Thoracic aorta (tissue), 2 donors: ENCODE data around the gene CDKAL1. TPM values are rescaled to one million over a fixed set of nuclear protein-coding genes. Genes with fewer than 3 reads are reported as not detected.

Source experiments
- ATAC-seq: fragments of 150-250 bp; one replicate; pipeline ENCODE4 v1.8.0; 2017; ENCODE audit warnings: low read depth; ENCODE audit not compliant: insufficient number of reproducible peaks, low FRiP score
- DNase-seq: peaks from one replicate; pipeline ENCODE4 v3.0.0-alpha.2; 2020; ENCODE audit warnings: low spot score
- H3K27ac ChIP-seq, 2 donors: fragments of 200-600 bp; sonication (generic); 1 replicate in 1 of 2; 2 replicates in 1 of 2; pipeline ENCODE4 v1.5.1; 2016; ENCODE audit warnings: mild to moderate bottlenecking in 2 of 2, moderate library complexity in 2 of 2
- H3K27me3 ChIP-seq: fragments of 200-600 bp; sonication (generic); replicated peaks from 2 replicates; pipeline ENCODE4 v1.6.0; 2016; ENCODE audit warnings: mild to moderate bottlenecking; ENCODE audit not compliant: insufficient read depth
- H3K36me3 ChIP-seq: fragments of 200-600 bp; sonication (generic); one replicate; pipeline ENCODE4 v1.5.1; 2016
- H3K4me1 ChIP-seq, 2 donors: fragments of 200-600 bp; sonication (generic); 1 replicate in 1 of 2; 2 replicates in 1 of 2; pipeline versions ENCODE4 v1.5.1 to v1.6.0; 2016; ENCODE audit warnings: low read depth in 2 of 2, mild to moderate bottlenecking in 1 of 2; ENCODE audit not compliant: control insufficient read depth in 1 of 2
- H3K4me3 ChIP-seq: fragments of 200-600 bp; sonication (generic); 2 replicates; pipeline ENCODE4 v1.5.1; 2016; ENCODE audit warnings: mild to moderate bottlenecking
- H3K9me3 ChIP-seq: fragments of 200-600 bp; sonication (generic); 2 replicates; pipeline ENCODE4 v1.5.1; 2016
- total RNA-seq, 2 donors: library from RNA; depleted of rRNA; stranded (reverse); fragments of >200 nt; gene quantifications; one replicate each; pipeline versions ENCODE4 v1.1.0 to v1.2.3, GENCODE V29; 2016
- TF ChIP-seq, protein P1 (sequence below): fragments of 200-600 bp; sonication (generic); IDR thresholded peaks from one replicate; pipeline ENCODE4 v1.5.1; 2019; ENCODE audit warnings: antibody characterized with exemption

Gene CDKAL1
- total RNA-seq, 2 donors from 2014 or later: 8.5 to 14.6 TPM

DNA sequence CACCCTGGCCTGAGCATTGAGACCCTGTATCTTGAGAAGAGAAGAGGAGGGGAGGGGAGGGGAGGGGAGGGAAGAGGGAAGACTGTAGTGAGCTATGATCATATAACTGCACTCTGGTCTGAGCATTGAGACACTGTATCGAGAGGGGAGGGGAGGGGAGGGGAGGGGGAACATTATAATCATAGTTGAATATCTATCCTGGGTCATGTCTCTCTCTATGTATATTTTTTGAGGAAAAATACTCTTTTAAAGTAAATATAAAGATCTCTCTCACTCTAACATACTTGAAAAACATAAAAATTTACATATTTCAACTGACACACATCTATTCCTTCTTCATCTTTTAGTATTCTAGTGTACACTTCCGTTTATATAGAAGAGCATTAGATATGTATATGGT, 431.0 kb downstream of the CDKAL1 start:
- H3K27ac ChIP-seq: no peak overlapping the region
- DNase-seq: no peak
- H3K9me3 ChIP-seq: peaks cover 2% of the 10 kb centered on the region
- TF ChIP-seq, protein P1, sequence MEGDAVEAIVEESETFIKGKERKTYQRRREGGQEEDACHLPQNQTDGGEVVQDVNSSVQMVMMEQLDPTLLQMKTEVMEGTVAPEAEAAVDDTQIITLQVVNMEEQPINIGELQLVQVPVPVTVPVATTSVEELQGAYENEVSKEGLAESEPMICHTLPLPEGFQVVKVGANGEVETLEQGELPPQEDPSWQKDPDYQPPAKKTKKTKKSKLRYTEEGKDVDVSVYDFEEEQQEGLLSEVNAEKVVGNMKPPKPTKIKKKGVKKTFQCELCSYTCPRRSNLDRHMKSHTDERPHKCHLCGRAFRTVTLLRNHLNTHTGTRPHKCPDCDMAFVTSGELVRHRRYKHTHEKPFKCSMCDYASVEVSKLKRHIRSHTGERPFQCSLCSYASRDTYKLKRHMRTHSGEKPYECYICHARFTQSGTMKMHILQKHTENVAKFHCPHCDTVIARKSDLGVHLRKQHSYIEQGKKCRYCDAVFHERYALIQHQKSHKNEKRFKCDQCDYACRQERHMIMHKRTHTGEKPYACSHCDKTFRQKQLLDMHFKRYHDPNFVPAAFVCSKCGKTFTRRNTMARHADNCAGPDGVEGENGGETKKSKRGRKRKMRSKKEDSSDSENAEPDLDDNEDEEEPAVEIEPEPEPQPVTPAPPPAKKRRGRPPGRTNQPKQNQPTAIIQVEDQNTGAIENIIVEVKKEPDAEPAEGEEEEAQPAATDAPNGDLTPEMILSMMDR: no peak
- H3K4me3 ChIP-seq: no peak overlapping the region
- no peaks in the 10 kb centered on the region for H3K36me3 ChIP-seq
- no peaks in the 10 kb centered on the region for H3K27me3 ChIP-seq
- no peak for ATAC-seq
- H3K4me1 ChIP-seq: no peaks in the 10 kb centered on the region

DNA sequence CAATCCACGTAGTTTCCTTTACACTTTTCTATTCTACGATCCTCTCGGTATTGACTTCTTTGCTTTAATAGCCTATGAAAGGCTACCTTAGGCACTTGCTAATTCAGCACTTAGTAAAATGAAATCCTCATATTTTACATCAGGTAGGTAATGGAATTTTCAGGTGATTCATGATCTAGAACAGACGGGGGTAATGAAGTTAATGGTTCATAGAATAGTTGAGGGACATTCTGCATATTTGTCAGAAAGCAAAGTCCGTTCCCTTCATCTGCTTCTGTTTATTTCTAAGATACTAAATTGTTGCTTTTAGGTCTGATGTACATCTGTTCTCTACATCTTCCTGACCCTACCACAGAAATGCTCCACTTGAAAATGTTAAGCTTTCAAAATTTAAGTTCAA, 431.7 kb downstream of the CDKAL1 start:
- Histone ChIP-seq H3K36me3 (no peaks in the 10 kb centered on the region), H3K9me3 (peaks cover 2% of the 10 kb centered on the region), H3K27me3 (no peaks in the 10 kb centered on the region), H3K4me1 (no peaks in the 10 kb centered on the region), H3K27ac (no peak overlapping the region), H3K4me3 (no peak overlapping the region)
- DNase-seq: no peak
- no peak for ATAC-seq
- TF ChIP-seq, protein P1: no peak

DNA sequence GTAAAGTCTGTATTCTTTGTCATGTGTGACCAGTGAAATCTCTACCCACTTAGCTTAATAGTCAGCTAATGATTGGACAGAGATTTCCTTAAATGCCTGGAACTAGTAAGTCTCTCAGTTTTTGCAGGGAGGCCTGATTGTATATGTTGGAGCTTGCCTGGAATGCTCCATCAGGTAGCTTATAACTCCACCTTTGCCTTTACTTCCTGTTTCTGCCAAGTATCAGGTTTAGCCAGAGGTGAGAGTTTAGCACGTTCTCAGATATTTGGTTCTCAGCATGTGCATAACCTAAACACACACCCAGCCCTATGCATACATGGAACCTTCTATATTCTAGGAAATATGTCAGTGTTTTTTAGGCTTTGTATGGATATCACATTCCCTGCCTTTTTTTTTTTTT, 435.3 kb downstream of the CDKAL1 start:
- H3K9me3 ChIP-seq: peaks cover 2% of the 10 kb centered on the region
- ATAC-seq: no peak
- no peaks in the 10 kb centered on the region for H3K4me1 ChIP-seq
- H3K36me3 ChIP-seq: no peaks in the 10 kb centered on the region
- no peak overlapping the region for H3K4me3 ChIP-seq
- H3K27me3 ChIP-seq: no peaks in the 10 kb centered on the region
- no peak for DNase-seq
- H3K27ac ChIP-seq: no peak overlapping the region
- TF ChIP-seq, protein P1: no peak

DNA sequence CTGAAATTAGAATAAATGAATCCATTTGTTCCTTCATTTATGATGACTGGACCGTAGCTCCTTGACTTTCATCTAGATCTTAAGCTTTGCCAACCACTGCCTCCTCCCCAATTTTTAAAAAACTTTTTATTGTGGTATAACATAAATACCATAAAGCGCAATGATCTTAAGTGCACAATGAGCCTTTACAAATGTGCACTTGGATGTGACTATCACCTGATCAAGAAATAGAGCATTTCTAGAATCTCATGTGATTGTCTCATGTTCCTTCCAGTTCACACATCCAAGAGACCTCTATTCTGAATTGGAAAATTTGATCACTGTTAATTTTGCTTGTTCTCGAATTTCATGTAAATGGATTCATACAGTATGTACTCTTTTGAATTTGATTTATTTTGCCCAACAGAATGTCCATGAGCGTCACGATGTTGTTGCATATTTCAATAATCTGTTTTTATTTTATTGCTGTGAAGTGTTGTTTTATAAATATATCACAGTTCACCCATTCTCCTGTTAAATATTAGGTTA, 442.2 kb downstream of the CDKAL1 start:
- TF ChIP-seq, protein P1: no peak
- Histone ChIP-seq H3K4me3 (no peak overlapping the region), H3K27ac (no peak overlapping the region), H3K9me3 (no peaks in the 10 kb centered on the region), H3K4me1 (no peaks in the 10 kb centered on the region), H3K36me3 (no peaks in the 10 kb centered on the region), H3K27me3 (no peaks in the 10 kb centered on the region)
- DNase-seq (no peak), ATAC-seq (no peak)

DNA sequence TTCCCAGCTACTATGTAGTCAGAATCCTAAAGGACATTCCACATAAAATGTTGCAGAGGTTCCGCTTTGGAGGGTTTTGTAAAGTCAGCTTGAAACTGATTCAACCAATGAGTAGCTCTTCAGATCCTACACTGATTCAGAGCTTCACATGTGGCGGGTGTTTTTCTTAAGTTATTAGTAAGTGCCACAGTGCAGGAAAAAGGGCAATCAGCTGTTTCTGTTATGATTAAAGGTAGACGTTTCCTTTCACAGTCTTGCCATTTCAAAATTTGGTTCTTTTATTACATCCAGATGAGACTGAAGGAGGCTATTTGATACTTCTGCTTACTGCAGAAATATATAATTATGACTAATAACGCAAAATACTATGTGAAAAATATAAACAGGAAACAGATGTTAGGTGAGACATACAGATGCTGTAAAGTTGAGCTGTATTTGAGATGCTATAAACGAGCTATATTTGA, 443.9 kb downstream of the CDKAL1 start:
- no peaks in the 10 kb centered on the region for H3K36me3 ChIP-seq
- ATAC-seq: no peak
- H3K27ac ChIP-seq: no peak overlapping the region
- no peaks in the 10 kb centered on the region for H3K27me3 ChIP-seq
- no peak overlapping the region for H3K4me3 ChIP-seq
- H3K9me3 ChIP-seq: no peaks in the 10 kb centered on the region
- H3K4me1 ChIP-seq: no peaks in the 10 kb centered on the region
- DNase-seq: no peak
- TF ChIP-seq, protein P1: no peak
